Stomach (tissue), 9 donors: ENCODE data around the gene DHRSX. TPM values are rescaled to one million over a fixed set of nuclear protein-coding genes. Genes with fewer than 3 reads are reported as not detected.
"Not testable (repeated sequence)": the region's sequence is repeated elsewhere in the genome, so short reads cannot be mapped to it uniquely, and the experiment has no call there.

Experiments
- DNase-seq, 2 donors: peaks; one replicate each; pipeline versions ENCODE4 v3.0.0 to v3.0.0-alpha.2; 2013 to 2019
- H3K27ac ChIP-seq, 5 donors: fragments of 200-600 bp in 4 of 5; sonication (generic) in 4 of 5; one replicate each; pipeline ENCODE4 v1.5.1; 2013 to 2019; ENCODE audit warnings: mild to moderate bottlenecking in 1 of 5, moderate library complexity in 1 of 5
- H3K27me3 ChIP-seq, 3 donors: fragments of 200-600 bp; sonication (generic); one replicate each; pipeline ENCODE4 v1.5.1; 2017 to 2019; ENCODE audit warnings: mixed run types in 1 of 3
- H3K36me3 ChIP-seq, 4 donors: fragments of 200-600 bp; sonication (generic); 1 replicate in 3 of 4; 2 replicates in 1 of 4; pipeline ENCODE4 v1.5.1; 2016 to 2019
- H3K4me1 ChIP-seq, 4 donors: fragments of 200-600 bp; sonication (generic); one replicate each; pipeline ENCODE4 v1.5.1; 2016 to 2019
- H3K4me3 ChIP-seq, 4 donors: fragments of 200-600 bp; sonication (generic) in 3 of 4; one replicate each; pipeline ENCODE4 v1.5.1; 2016 to 2019; ENCODE audit warnings: mild to moderate bottlenecking in 1 of 4
- H3K9me3 ChIP-seq, 4 donors: fragments of 200-600 bp; sonication (generic); one replicate each; pipeline ENCODE4 v1.5.1; 2016 to 2019
- CTCF ChIP-seq, 7 experiments: fragments of 450-650 bp in 4 of 7; fragments of 200-600 bp in 3 of 7; sonication (generic) in 3 of 7; IDR thresholded peaks; one replicate each; pipeline ENCODE4 v1.5.1; 2016 to 2019; ENCODE audit warnings: antibody characterized with exemption in 7 of 7, control low read depth in 2 of 7, mild to moderate bottlenecking in 1 of 7
- EP300 ChIP-seq: sonication (generic); formaldehyde crosslinking; IDR thresholded peaks from one replicate; pipeline ENCODE4 v1.6.1; 2017; ENCODE audit warnings: antibody characterized with exemption
- POLR2A ChIP-seq, 4 donors: fragments of 450-650 bp; IDR thresholded peaks; one replicate each; pipeline ENCODE4 v1.6.1; 2016; ENCODE audit warnings: antibody characterized with exemption in 4 of 4, control low read depth in 2 of 4, mild to moderate bottlenecking in 1 of 4, moderate library complexity in 1 of 4
- POLR2AphosphoS5 ChIP-seq, 3 donors: sonication (generic); formaldehyde crosslinking; IDR thresholded peaks; one replicate each; pipeline ENCODE4 v1.6.1; 2016; ENCODE audit warnings: antibody characterized with exemption in 3 of 3
- WGBS, 5 donors: extraction: QIAGEN DNeasy Blood & Tissue Kit in 3 of 5; methylation state at CpG; one replicate each; pipeline versions ENCODE4 v1.1.5 to v1.1.7; 2013 to 2018; 5-methylcytosine and 5-hydroxymethylcytosine counted together
- intact Hi-C: fragments of 100-400 bp; cut with DNase I; formaldehyde crosslinking; loops from one replicate; pipeline ENCODE4 v1.15.1; 2023; ENCODE audit warnings: low total_unique reads
- polyA plus RNA-seq, 3 donors: library from polyadenylated mRNA; stranded (reverse); fragments of 200-250 nt; gene quantifications; one replicate each; pipeline ENCODE4 v1.2.3, GENCODE V29; 2013
- total RNA-seq, 5 donors: library from RNA; depleted of rRNA; stranded (reverse); fragments of >200 nt; gene quantifications; one replicate each; pipeline versions ENCODE4 v1.1.0 to v1.2.3, GENCODE V29; 2014 to 2016
- donor health status: healthy with polysubstance abuse.
- donor health status: Bipolar disorder and iron deficiency.
- donor health status: healthy.

Gene DHRSX
- total and polyA plus RNA-seq, 8 donors, result 11.2 to 69.4 (median 21.1) TPM

GRCh38 chrX:2267890-2268289, 232.9 kb downstream of the DHRSX start:
- Histone ChIP-seq H3K27ac (no peak overlapping the region), H3K4me1 (no peaks in the 10 kb centered on the region), H3K27me3 (no peaks in the 10 kb centered on the region), H3K36me3 (peaks cover 7 to 37% (median 32%) of the 10 kb centered on the region in 4 donors), H3K4me3 (no peak overlapping the region), H3K9me3 (no peaks in the 10 kb centered on the region)
- DNase-seq, result no peak
- 83 to 94% (median 93%) methylated on average over 8 of the region's 8 CpGs for WGBS, 5 donors
- intact Hi-C loops, result no loop called here
- no peak for TF ChIP-seq EP300
- no peak for TF ChIP-seq POLR2A (IDR thresholded peaks at IDR 0.05)
- TF ChIP-seq POLR2AphosphoS5 (IDR thresholded peaks at IDR 0.05), result no peak
- no peak for TF ChIP-seq CTCF (IDR thresholded peaks at IDR 0.05)

GRCh38 chrX:2266445-2267349, 234.1 kb downstream of the DHRSX start:
- peaks cover 0 to 9% (median 0%) of the 10 kb centered on the region in 4 donors for H3K4me1 ChIP-seq
- no peak overlapping the region for H3K4me3 ChIP-seq
- H3K36me3 ChIP-seq, result peaks cover 7 to 37% (median 33%) of the 10 kb centered on the region in 4 donors
- TF ChIP-seq EP300 (no peak), CTCF (IDR thresholded peaks at IDR 0.05) (no peak), POLR2AphosphoS5 (IDR thresholded peaks at IDR 0.05) (no peak), POLR2A (IDR thresholded peaks at IDR 0.05) (no peak)
- intact Hi-C loops, result no loop called here
- H3K27me3 ChIP-seq, result no peaks in the 10 kb centered on the region
- no peaks in the 10 kb centered on the region for H3K9me3 ChIP-seq
- no peak for DNase-seq
- H3K27ac ChIP-seq, result no peak overlapping the region
- 90 to 96% (median 94%) methylated on average over 23 to 26 of the region's 26 CpGs for WGBS, 5 donors

- DNase-seq, H3K27me3 ChIP-seq, intact Hi-C loops, H3K27ac ChIP-seq, H3K4me3 ChIP-seq, H3K9me3 ChIP-seq: not testable (repeated sequence)
- WGBS, 5 donors, result 90 to 97% (median 95%) methylated on average over 6 to 23 of the region's 23 CpGs
- H3K36me3 ChIP-seq, result peaks cover 7 to 39% (median 35%) of the 10 kb centered on the region in 4 donors
- peaks cover 0 to 11% (median 0%) of the 10 kb centered on the region in 4 donors for H3K4me1 ChIP-seq
Observed at GRCh38 chrX:2265658-2266444, 234.9 kb downstream of the DHRSX start.

GRCh38 chrX:2264179-2265030, 236.4 kb downstream of the DHRSX start:
- peaks cover 0 to 11% (median 0%) of the 10 kb centered on the region in 4 donors for H3K4me1 ChIP-seq
- intact Hi-C loops, result no loop called here

More at GRCh38 chrX:2264179-2265030, 236.4 kb downstream of the DHRSX start:
- Histone ChIP-seq H3K4me3 (no peak overlapping the region), H3K27me3 (no peaks in the 10 kb centered on the region), H3K36me3 (peaks cover 7 to 41% (median 37%) of the 10 kb centered on the region in 4 donors), H3K27ac (no peak overlapping the region), H3K9me3 (no peaks in the 10 kb centered on the region)
- TF ChIP-seq POLR2AphosphoS5 (IDR thresholded peaks at IDR 0.05) (no peak), EP300 (no peak), POLR2A (IDR thresholded peaks at IDR 0.05) (no peak), CTCF (IDR thresholded peaks at IDR 0.05) (no peak)
- 88 to 98% (median 95%) methylated on average over 11 to 17 of the region's 17 CpGs for WGBS, 5 donors
- no peak for DNase-seq
